ENCODE measurements around the gene ZNF569.

DNA sequence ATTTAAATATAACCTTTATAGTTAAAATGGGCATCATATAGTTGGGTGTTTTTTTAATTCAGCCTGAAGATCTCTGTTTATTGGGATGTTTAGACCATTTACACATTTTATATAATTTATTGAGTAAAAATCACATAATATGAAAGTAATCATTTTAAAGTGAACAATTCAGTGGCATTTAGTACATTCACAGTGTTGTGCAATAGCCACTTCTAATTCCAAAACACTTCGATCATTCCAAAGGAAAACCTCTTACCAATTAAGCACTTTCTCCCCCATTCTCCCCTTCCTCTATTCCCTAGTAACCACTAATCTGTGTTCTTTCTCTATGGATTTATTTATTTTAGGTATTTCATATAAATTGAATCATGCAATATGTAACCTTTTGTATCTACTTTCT is 66.2 kb downstream of the ZNF569 start:
- TF ChIP-seq POLR2A (IDR thresholded peaks at IDR 0.05; ENCODE audit: low read depth, low read length) (no peak), EZH2 (IDR thresholded peaks at IDR 0.05; ENCODE audit: borderline replicate concordance, low read depth, low read length, severe bottlenecking) (no peak), JUN (IDR thresholded peaks at IDR 0.05; ENCODE audit: borderline replicate concordance, insufficient read depth, insufficient read length, low read depth) (no peak), POLR2AphosphoS5 (IDR thresholded peaks at IDR 0.05; ENCODE audit: insufficient read depth, low read depth, low read length) (no peak), MAX (IDR thresholded peaks at IDR 0.05; ENCODE audit: insufficient read depth, insufficient read length) (no peak), GATA2 (IDR thresholded peaks at IDR 0.05; ENCODE audit: insufficient read depth, insufficient read length, low read depth, low read length) (no peak), FOS (IDR thresholded peaks at IDR 0.05; ENCODE audit: borderline replicate concordance, insufficient read depth, low read length) (no peak), MYC (IDR thresholded peaks at IDR 0.05; ENCODE audit: low read depth, low read length) (no peak)
- TF ChIP-seq, protein P1, sequence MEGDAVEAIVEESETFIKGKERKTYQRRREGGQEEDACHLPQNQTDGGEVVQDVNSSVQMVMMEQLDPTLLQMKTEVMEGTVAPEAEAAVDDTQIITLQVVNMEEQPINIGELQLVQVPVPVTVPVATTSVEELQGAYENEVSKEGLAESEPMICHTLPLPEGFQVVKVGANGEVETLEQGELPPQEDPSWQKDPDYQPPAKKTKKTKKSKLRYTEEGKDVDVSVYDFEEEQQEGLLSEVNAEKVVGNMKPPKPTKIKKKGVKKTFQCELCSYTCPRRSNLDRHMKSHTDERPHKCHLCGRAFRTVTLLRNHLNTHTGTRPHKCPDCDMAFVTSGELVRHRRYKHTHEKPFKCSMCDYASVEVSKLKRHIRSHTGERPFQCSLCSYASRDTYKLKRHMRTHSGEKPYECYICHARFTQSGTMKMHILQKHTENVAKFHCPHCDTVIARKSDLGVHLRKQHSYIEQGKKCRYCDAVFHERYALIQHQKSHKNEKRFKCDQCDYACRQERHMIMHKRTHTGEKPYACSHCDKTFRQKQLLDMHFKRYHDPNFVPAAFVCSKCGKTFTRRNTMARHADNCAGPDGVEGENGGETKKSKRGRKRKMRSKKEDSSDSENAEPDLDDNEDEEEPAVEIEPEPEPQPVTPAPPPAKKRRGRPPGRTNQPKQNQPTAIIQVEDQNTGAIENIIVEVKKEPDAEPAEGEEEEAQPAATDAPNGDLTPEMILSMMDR (IDR thresholded peaks at IDR 0.05; ENCODE audit: extremely low read depth in 1 of 2, insufficient read depth in 1 of 2, low read depth in 1 of 2, low read length in 2 of 2): no peak

Data from endothelial cell of umbilical vein (primary cell).